Hair follicle dermal papilla cell (primary cell): ENCODE data around the gene RABEP2. TPM values are rescaled to one million over a fixed set of nuclear protein-coding genes. Genes with fewer than 3 reads are reported as not detected.

Source experiments
- small RNA-seq: library from RNA; depleted of rRNA; stranded (forward); fragments of <200 nt; gene quantifications from one replicate; pipeline ENCODE3, GENCODE V24; 2012
- total RNA-seq: library from RNA; depleted of rRNA; stranded (reverse); fragments of >200 nt; gene quantifications from 2 replicates; pipeline ENCODE4 v1.2.3, GENCODE V29; 2012

RABEP2 gene
- total RNA-seq, result 24.3 and 28.1 TPM in 2 replicates

GRCh38 chr16:28924762-28925385 lies at the start of gene RABEP2:
Gene RABEP2, minus strand, starts transcription at chr16:28925238. Its CDS starts 75 bp downstream, at chr16:28925163.

GRCh38 chr16:28974437-28975157 lies 49.6 kb upstream of the RABEP2 start, which contains the start of gene SPNS1:
Gene SPNS1, plus strand, starts transcription at chr16:28974778. Its CDS starts 374 bp downstream, at chr16:28975152.

DNA sequence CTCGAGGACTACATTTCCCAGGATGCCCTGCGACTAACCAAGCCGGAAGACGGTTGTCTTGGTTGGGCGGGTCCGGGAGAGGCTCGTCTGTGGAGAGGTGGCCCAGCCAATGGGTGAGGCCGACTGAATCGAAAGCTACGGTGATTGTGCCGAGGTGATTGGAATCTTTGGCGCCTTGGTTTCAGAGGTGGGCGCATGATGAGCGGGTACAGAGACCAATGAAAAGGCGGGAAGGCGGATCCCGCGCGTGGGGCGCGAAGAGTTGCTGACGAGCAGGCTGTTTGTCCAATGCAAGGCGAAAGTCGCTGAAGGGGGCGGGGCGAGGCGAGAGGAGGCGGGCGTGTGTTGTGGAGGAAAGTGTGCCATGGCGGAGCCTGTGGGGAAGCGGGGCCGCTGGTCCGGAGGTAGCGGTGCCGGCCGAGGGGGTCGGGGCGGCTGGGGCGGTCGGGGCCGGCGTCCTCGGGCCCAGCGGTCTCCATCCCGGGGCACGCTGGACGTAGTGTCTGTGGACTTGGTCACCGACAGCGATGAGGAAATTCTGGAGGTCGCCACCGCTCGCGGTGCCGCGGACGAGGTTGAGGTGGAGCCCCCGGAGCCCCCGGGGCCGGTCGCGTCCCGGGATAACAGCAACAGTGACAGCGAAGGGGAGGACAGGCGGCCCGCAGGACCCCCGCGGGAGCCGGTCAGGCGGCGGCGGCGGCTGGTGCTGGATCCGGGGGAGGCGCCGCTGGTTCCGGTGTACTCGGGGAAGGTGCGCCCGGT lies 25.8 kb upstream of the RABEP2 start, which contains the start of gene NFATC2IP:
NFATC2IP (plus strand) TSS at position 290 of the 762 bp plus-strand sequence; CDS start at position 365, 75 bp downstream.

DNA sequence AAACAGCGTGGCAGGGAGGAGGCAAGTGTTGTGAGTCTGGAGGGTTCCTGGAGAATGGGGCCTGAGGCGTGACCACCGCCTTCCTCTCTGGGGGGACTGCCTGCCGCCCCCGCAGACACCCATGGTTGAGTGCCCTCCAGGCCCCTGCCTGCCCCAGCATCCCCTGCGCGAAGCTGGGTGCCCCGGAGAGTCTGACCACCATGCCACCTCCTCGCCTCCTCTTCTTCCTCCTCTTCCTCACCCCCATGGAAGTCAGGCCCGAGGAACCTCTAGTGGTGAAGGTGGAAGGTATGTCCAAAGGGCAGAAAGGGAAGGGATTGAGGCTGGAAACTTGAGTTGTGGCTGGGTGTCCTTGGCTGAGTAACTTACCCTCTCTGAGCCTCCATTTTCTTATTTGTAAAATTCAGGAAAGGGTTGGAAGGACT lies 6.8 kb upstream of the RABEP2 start, which contains the start of gene CD19:
CD19 (plus strand) TSS at position 171 of the 425 bp plus-strand sequence; CDS start at position 201, 30 bp downstream.

DNA sequence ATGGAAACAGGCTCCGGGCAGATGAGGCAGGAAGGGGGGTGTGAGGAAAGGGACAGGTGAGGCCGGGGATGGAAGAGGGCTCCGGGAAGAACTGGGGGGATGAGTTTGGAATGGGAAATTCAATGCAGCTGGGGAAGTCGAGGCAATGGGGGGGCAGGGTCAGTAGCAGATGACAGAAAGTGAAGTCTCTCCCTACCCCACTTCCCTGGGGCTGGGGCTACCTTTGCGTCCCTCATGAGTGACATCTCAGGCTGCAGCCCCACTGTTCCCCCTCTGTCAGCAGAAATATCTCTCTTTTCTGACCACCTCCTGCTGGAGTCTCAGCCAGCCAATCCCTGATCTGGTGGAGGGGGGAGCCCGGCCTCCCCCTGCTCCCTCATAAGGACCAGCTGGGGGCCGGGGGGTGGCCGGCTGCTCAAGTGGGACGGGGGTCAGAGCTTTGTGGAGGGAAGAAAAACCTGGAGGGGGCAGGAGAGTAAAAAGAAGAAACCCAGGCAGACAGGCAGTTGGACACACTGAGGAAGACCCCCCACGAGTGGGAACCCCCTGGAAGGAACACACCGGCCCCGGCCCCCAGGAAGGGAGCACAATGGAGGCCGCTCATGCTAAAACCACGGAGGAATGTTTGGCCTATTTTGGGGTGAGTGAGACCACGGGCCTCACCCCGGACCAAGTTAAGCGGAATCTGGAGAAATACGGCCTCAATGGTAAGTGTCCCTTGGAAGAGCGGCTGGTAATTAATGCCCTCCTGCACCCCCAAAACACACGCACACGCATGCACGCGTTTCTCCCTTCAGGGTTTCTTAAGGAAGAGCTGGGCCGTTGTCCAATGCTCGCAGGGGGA lies 46.7 kb downstream of the RABEP2 start, which contains the start of gene ATP2A1:
ATP2A1 (plus strand) TSS at position 406 of the 844 bp plus-strand sequence; CDS start at position 590, 184 bp downstream.

Small RNAs within 50 kb of the gene (small RNA-seq; reads per million reads assigned to genes)
- not detected for gene RF00416

Other genes starting within 250 kb of the RABEP2 start
- gene EIF3C, start 213.8 kb downstream of the RABEP2 start, total RNA-seq, result 56.1 and 69.3 TPM in 2 replicates
- 2.7 and 4.4 TPM in 2 replicates for gene NPIPB9, start 173.5 kb downstream of the RABEP2 start, total RNA-seq
- gene ATXN2L, start 102.2 kb downstream of the RABEP2 start, total RNA-seq, result 51.1 and 61.3 TPM in 2 replicates
- 73.0 and 74.9 TPM in 2 replicates for gene TUFM, start 78.9 kb downstream of the RABEP2 start, total RNA-seq
- gene SH2B1, start 61.4 kb downstream of the RABEP2 start, total RNA-seq, result 19.8 and 22.9 TPM in 2 replicates
- under 0.01 and 0.32 TPM in 2 replicates for gene ATP2A1, start 46.8 kb downstream of the RABEP2 start, total RNA-seq
- gene CD19, start 6.7 kb upstream of the RABEP2 start, total RNA-seq, result 0.12 TPM in 1 of 2 replicates, not detected in the other
- gene NFATC2IP, start 25.7 kb upstream of the RABEP2 start, total RNA-seq, result 14.3 and 17.0 TPM in 2 replicates
- gene SPNS1, start 49.5 kb upstream of the RABEP2 start, total RNA-seq, result 30.8 and 31.2 TPM in 2 replicates
- gene LAT, start 59.8 kb upstream of the RABEP2 start, total RNA-seq, result 0.49 TPM in 2 replicates